IPS DF 19.7 (cell line): ENCODE data around the gene SMAD7.
A peak's percentile ranks its signal among the peaks of the same experiment; 100 is the strongest.

ENCODE experiments used
- DNase-seq: peaks from one replicate; pipeline ENCODE4 v3.0.0-alpha.2; 2013; ENCODE audit warnings: low read depth, low spot score

SMAD7 gene, protein sequence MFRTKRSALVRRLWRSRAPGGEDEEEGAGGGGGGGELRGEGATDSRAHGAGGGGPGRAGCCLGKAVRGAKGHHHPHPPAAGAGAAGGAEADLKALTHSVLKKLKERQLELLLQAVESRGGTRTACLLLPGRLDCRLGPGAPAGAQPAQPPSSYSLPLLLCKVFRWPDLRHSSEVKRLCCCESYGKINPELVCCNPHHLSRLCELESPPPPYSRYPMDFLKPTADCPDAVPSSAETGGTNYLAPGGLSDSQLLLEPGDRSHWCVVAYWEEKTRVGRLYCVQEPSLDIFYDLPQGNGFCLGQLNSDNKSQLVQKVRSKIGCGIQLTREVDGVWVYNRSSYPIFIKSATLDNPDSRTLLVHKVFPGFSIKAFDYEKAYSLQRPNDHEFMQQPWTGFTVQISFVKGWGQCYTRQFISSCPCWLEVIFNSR

DNA sequence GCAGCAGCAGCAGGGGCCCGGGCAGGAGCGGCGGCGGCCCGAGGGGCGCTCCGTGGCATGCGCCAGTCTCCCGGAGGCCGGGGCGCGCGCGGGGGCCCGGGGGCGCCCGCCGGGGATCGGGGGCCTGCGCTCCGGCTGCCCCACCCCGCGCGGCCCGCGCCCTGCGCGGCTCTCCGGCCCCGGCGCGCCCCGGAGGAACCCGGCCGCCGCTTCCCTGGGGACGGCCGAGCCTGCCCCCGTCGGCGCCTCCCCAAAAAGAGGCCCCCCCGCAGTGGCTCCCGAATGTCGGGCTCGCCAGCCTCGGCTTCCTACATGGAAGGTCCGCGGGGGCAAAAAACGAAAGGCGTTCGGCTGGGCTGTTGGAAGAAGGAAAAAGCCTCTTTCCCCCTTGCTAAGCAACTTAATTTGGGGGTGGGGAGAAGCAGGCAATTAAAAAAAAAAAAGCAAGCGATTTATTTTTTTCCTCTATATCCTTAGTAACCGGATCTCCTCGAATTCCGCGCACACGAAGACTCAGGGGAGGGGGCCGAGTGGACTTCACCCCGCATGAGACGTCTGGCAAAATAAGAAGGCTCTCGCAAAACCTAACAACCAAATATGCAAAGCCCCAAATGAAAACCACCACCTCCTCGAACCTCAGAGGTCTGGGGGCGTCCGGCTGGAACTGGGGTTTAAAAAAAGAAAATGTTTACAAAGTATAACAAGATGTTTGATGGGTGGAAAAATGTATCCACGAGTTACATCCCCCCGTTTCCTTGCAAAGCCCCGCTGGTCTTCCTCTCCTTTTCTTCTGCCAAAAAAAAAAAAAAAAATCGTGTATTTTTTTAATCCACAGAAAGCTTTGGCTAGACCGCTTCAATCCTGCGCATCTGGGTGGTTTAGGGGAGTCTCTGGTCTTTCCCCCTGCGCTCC, at the start of gene SMAD7:
Gene SMAD7 (minus strand): TSS at position 430 of the 912 bp plus-strand sequence. CDS start 541 bp downstream, outside the sequence.
- DNase-seq, result no peak

DNA sequence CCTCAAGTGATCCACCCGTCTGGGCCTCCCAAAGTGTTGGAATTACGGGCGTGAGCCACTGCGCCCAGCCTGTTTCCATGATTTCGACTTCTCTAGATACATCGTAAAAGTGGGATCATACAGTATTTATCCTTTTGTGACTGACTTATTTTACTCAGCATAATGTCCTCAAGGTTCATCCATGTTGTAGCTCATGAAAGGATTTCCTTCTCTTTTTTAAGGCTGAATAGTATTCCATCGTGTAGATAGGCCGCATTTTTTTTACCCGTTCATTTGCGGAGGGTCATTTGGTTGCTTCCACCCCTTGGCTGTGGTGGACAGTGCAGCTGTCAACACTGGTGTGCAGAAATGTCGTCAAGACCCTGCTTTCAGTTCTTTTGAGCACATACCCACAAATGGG, 48.8 kb upstream of the SMAD7 start:
- no peak for DNase-seq

DNA sequence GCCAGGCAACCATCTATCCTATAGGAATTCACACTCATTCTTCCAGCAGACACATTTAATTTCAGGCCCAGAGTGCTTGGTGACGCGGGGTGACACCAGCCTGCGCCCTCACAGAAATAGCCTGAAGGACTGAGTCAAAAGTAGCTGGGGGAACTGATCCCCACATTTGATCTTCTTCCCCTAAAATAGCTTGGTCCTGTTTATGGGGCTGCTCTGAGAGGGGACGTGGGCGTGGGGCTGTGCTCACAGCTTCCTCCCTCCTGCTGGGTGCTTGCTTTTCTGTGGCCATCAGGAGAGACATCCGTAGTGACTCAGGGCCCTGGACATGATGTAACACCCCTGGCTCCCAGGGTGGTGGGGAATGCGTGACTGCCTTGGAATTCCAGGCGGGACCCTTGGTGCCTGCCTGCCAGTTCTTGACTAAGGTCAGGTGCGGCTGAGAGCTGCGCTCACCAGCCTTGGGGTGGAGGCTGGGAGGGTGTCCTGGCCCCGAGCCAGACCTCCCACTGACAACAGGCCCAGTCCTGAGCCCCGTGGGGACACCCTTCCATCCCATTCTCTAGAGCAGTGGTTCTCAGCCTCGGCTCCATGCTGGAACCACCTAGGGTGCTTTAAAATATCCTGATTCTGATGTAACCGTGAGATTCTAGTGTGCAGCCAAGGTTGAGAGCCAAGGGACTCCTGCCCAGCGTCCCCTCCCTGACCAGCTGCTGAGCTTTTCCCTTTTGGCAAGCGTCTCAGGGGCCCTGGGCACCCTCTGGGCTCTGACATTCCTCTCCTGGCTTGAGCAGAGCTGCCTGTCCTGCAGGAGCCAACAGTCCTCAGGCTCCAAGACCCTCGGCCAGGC, 47.4 kb upstream of the SMAD7 start:
- peak; percentile 48 for DNase-seq

DNA sequence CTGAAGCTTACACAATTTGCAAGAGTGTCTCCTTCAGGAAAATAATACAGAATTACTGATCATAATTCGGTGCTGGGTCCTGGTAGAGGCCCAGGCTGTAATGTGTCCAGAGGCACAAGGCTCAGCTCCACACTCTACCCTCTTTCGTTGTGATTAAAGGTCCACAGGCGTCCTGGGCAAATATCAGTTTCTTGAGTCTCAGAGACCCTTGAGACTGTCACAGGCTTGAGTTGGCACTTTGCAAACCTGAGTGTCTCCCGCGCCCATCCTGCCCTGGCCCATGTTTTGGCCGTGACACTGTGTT, 46.9 kb upstream of the SMAD7 start:
- no peak for DNase-seq

DNA sequence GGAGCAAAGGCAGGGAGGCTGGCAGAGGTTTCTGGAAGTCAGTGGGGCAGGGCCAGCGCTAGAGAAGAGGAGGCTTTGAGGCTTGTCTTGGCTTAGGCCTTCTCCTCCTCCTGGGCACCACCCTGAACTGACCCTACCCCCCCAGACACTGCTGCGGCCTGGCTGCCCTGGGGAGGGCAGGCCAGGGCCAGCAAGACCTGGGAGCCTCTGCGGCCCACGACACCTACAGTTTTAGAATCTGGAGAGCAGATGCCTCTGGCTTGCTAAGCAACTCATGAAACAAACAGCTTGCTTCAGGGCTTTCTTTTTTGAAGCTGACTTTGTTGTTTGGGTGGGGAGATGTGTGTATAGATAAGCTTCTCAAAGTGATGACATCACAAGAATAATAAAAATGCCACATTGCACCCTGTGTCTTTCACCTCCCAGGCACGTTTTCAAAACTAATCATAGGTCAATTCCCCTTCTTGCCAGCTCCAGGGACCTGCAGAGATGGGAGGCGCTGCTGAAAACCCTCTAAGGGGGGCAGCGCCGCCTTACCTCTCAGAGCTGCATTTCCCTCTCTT, 46.2 kb upstream of the SMAD7 start:
- DNase-seq, result no peak

DNA sequence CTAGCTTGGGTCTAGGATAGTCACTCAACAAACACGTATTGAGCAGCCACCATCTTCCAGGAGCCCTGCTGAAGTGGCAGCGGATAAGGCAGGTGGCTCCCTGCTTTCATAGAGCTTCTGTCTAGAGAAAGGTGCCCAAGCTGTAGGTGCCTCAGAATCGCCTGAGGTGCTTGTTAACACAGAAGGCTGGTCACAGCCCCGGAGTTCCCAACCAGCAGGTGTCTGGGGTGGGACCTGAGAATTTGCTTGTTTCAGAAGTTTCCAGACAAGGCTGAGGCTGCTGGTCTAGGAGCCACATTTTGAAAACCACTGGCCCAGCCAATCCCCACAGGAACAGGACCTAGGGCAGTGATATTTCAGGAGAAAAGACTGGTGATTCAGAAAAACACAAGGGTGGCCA, 45.3 kb upstream of the SMAD7 start:
- DNase-seq, result no peak

DNA sequence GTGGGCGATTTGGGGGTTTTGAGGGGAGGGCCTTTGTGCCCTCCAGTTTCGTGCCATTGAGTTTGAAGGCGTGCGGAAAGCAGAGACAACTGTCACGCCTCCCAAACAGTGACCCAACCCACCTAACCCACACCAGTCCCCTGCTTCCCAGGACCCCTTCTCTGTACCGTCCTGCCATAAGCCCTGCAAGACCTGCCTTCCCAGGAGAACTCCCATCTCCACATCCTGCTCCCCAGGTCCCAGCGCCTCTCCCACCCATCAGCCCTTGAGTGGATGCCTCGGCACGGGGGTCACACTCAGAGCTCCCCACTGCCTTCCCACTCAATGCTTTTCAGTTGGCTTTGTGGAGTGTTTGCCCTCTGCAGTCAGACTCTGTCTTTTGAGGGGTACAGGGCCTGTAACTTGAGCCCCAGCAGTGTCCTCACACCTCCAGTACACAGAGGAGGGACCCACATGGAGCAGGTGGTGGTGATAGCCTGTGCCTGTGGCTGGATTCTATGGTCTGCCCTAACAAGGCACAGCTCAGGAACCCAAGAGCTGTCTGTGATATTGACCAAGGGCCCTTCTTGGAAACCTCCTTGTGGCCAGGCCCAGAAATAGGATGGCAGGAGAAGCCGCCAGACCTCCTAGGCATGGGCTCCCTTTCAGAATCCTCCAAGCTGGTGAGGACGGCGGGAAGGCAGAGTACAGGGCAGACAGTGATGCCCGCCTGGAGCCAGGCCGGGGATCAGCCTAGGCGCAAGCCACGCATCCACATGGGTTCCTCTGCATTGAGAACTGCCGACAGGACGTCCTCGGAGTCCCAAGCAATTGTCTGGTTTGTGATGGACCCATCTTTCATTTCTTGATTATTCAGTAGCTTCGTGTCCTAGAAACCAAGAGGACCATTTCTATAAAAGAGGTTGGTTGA, 44.4 kb upstream of the SMAD7 start:
- DNase-seq, result no peak

DNA sequence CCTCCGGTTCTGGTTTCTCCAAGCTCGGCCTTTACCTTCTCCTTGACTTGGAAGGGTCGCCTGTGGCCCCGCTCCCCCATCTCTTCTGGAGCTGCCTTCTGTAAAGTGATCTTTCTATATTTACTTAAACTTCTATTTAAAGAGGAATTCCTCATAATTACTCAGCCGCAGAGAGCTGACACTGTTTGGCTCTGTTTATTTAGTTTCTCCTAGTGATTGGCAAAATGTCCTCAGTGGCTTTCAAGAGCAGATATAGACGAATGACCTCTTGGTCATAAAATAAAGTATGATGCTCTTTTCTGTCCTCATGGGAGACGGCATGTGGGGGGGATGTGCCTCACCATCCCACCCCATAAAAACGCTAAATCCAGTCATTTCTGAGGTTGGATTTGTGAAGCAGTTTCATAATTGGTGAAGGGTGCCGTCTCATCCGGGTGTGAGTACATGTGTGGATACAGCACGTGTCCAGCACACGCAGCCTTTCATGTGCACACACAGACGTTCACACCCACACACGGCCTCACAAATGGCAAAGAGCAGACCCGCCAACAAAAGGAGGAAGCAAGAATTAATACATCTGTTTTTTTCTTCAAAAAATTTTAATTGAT, 43.4 kb upstream of the SMAD7 start:
- DNase-seq, result no peak

DNA sequence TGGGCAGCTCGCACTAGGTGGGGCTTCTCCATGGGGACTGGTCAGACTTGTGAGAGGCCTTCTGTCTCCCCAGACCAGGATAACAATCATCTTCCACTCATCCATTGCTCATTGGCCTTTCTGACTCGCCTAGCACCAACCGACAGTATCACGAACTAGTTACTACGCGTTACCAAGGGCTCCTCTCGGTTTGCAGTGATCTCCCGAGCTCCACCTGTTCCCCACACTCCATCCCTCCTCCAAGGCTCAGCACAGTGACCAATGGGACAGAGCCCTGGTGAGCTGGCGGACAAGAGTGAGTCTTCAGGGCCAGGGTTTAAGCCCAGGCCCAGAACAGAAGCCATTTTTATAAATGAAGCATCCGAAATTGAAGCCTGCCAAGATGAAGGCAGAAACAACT, 42.8 kb upstream of the SMAD7 start:
- DNase-seq, result no peak

DNA sequence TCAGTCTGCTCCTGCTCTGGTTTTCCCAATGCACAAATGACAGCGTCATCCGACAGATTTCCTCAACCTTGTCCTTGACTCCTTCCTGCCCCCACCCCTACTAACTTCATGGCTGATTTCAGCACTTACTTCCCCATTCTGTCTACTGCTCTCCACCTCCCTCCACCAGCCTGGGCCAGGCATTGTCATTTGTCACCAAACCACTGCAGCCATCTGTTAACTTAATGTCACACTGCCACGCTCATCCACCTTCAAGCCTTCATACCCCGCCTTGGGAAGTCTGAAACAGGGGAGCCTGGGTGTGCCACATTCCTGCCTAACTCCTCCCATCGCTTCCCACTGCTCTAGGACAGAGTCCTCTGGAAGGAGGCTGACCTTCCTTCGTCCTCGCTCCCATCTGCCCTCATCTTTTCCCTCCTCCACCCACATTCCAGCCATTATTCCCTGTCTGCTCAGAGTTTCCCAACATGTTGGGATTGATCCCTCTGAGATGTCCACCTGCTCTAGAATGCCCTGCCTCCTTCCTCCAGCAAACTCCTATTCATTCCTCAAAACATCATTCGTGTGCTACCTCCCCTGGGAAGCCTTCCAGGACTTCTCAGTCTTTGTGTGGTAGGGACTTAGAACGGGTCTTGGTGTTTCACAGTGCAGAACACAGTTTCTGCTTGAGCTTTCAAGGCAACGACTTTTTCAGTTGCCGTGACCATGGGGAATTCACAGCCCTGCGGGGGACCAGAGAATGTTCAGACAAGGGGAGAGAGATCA, 42.2 kb upstream of the SMAD7 start:
- no peak for DNase-seq

DNA sequence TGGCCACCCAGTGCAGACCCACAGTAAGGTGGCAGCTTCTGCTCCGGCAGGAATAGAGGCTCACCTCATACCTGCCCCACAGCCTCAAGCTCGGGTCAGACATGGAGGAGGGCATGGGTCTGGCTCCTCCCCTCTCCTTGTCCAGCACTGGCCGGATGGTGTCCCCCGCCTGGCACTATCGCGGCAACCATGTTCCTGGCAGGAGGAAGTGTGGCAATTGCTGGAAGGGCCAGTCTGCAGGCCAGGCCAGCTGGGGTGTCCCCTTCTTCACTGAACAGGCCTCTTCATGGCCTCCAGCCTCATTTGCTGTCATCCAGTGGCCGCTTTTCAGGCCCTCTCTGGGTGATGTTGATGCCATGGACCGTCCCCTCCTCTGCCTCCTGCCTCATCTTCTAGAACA, 41.4 kb upstream of the SMAD7 start:
- no peak for DNase-seq

DNA sequence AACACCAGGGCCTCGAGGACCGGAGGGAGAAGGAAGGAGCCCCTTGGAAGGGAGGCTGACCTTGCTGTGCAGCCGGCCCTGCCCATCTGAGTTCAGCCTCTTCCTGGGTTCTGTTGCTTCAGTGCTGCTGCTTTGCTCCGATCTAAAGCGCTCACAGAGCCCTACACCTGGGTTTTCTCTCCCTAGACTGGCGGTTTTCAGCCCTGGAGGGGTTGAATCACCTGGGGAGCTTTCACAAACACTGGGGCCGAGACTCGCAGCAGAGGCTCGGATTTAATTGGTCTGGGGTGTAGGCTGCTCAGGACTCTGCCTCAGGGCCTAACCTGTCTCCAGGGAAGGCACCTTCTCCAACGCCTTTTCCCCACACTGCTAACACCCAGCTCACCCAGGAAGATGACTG, 40.9 kb upstream of the SMAD7 start:
- DNase-seq, result no peak

DNA sequence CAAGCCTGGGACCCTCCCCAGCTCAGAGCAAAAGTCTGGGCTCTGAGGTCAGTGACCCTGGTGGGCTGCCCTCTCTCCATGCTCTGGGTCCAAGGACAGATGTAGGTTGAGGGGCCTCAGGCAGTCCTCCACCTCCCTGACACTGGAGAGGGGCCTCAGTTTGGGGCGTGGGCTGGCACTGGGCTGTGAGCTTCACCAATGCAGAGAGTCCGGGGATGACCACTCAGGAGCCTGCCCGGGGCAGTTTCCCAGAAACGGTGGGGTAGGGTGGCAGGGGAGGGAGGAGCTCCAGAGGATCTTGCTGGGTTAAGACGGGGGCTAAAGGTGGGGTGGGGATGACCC, 40.5 kb upstream of the SMAD7 start:
- no peak for DNase-seq

DNA sequence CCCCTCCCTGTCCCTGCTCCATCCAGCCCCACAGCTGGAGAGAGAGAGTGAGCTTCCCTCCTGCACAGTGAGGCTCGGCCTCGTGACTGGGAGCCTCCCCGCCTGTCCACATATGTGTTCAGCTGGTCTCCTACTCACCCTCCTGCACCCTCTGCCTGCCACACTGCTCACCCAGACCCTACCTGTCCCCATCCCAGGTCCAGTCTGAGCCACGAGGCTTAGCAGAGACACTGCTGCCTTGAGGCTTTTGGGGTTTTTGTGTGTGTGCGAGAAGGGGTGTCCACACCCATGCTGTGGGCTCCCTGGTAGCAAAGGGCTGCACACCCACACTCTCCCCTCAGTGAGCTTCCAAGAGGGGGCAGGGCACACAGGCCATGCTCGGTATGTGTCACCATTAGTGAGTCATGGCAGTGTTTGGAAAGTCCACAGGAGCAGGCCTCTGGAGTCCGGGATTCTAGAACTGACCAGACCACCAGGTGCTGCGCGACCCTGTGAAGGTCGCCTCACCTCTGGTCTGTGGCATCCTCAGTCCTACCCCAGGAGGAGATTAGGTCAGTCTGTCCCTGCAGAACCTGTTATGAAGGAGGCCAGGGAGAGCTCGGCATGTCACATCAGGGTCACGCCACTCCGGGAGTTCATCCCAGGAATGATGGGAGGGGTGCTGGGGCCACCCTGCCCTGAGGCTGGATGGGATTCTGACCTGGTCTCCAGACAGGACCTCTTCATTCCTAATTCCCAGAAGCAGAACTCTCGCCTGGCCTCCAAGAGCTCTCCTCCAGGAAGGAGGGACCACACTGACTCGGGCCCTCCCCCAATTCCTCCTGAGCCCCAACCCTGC, 39.9 kb upstream of the SMAD7 start:
- no peak for DNase-seq

DNA sequence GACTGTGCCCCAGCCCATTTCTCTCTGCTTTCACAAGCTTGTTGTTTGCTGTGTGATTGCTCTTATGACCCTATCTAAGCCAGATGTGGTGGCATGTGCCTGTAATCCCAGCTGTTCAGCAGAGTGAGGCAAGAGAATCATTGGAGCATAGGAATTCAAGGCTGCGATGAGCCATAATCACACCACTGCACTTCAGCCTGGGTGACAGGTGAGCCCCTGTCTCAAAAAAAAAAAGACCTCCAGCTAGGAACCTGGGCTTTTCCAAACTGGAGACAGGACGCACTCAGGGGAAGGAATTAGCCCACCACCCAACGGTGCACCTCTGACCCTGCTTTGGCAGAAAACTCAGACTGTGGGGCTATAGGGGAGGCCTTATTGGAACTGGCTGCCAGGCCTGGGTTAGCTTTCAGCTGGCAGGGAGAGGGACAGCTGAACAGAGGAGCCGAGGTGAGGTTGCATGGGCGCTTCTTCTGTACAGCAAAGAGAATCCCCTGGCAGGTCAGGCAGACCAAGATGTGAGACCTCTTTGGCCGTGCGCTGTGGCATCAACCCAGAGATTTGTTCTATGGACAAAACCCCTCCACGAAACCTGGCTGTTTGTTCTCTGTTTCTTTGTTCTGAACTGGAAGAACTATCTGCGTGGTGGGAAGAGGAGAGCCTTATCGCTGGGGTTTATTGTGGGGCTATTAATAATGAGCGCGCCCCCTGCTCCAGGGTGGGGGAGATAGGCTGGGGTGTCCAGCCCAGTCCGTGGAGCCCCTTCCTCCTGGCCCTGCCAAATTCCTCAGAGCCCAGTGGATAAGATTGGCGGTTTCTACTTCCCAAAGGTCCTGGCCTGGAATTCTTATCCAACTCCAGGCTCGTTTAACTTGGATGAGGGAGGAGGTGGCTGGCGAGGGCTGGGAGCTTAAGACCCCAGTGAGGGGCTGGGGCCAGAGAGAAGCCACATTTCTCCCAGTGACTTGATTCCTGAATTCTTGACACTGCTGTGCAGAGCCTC, 38.8 kb upstream of the SMAD7 start:
- DNase-seq, result no peak

DNA sequence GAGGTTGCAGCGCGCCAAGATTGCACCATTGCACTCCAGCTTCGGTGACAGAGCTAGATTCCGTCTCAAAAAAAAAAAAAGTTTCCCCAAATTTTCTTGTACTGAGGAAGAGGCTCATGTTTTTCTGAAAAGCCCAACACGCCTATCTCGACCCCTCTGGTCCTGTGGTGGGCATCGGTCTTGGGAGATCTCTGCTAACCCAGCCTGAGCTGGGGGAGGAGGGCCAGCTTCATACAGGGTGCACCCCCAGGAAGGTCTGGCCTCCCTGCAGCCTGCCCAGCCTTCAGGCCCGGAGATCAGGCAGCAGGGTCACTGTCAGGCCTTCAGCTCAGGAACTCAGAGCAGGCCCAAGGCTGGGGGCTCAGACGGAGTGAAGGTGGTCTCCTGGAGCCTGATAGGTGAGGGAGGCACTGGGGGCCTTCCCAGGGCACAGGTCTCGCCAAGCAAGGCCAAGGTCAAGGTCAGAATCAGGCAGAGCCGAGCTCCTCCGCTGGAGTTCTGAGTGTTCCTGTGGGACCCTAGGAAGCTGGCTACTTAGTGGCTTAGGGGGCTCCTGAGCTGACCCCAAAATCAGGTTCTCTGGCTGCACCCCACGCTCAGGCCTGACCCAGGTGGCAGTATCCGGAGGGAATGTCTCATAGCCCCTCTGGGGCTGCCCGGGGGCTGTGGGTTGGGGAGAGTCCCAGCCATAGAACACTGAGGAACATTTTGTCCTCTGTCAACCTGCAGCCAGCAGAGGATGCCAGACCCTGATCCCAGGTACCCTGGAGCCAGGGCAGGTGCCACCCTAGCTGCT, 37.9 kb upstream of the SMAD7 start:
- DNase-seq, result no peak

DNA sequence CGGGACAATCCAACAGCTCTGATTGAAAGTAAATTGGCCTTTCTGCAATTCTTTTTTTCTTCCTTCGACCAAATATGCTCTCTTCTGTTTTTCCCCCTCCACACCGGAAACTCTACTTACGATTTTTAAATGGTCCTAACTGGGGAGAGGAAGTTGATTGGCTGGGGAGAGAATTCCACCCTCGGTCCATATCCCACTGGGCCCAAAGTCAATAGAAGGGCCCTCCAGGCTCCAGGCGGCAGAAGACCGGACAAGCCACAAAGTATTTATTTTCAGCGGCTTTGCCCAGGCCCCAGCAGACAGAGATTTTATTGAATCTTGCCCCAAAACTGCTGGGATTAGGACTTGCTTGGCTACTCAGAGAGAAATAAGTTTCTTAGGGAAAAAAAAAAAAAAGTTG, 37.1 kb upstream of the SMAD7 start:
- no peak for DNase-seq
